NCI-H146 treated with DMSO at 0.1 percent for 48 hours (cell line): ENCODE results near the gene EYS.
A peak's percentile ranks its signal among the peaks of the same experiment; 100 is the strongest.
"Not testable (repeated sequence)": the region's sequence is repeated elsewhere in the genome, so short reads cannot be mapped to it uniquely, and the experiment has no call there.

Source experiments
- DNase-seq: peaks from one replicate; lab custom pipeline; 2025; ENCODE audit not compliant: unreplicated experiment; lab: John Stamatoyannopoulos, UW

EYS gene

GRCh38 chr6:63882208-63882607 is 1824.8 kb downstream of the EYS start:
- no peak for DNase-seq

GRCh38 chr6:63881791-63882190 is 1825.2 kb downstream of the EYS start:
- no peak for DNase-seq

- DNase-seq, result no peak
Observed at GRCh38 chr6:63872233-63872632, 1834.8 kb downstream of the EYS start.

- DNase-seq, result no peak
Observed at GRCh38 chr6:63868351-63868750, 1838.7 kb downstream of the EYS start.

- DNase-seq, result no peak
Observed at GRCh38 chr6:63864671-63865318, 1842.2 kb downstream of the EYS start.

- DNase-seq, result no peak
Observed at GRCh38 chr6:63864061-63864460, 1843.0 kb downstream of the EYS start.

GRCh38 chr6:63862486-63863198 is 1844.4 kb downstream of the EYS start:
- DNase-seq, result no peak

GRCh38 chr6:63859528-63859927 is 1847.5 kb downstream of the EYS start:
- DNase-seq, result no peak

- no peak for DNase-seq
Observed at GRCh38 chr6:63858691-63859090, 1848.3 kb downstream of the EYS start.

- DNase-seq, result no peak
Observed at GRCh38 chr6:63856271-63856670, 1850.8 kb downstream of the EYS start.

GRCh38 chr6:63844287-63844686 is 1862.7 kb downstream of the EYS start:
- DNase-seq, result no peak

GRCh38 chr6:63839485-63839884 is 1867.5 kb downstream of the EYS start:
- DNase-seq, result no peak

- not testable (repeated sequence) for DNase-seq
Observed at GRCh38 chr6:63828678-63829077, 1878.3 kb downstream of the EYS start.

GRCh38 chr6:63824722-63825121 is 1882.3 kb downstream of the EYS start:
- DNase-seq, result no peak

GRCh38 chr6:63821442-63821841 is 1885.6 kb downstream of the EYS start:
- no peak for DNase-seq

- no peak for DNase-seq
Observed at GRCh38 chr6:63819831-63820230, 1887.2 kb downstream of the EYS start.

- DNase-seq, result no peak
Observed at GRCh38 chr6:63817492-63818050, 1889.5 kb downstream of the EYS start.

GRCh38 chr6:63816982-63817436 is 1890.0 kb downstream of the EYS start:
- peak; percentile 12 for DNase-seq

- no peak for DNase-seq
Observed at GRCh38 chr6:63816401-63816981, 1890.5 kb downstream of the EYS start.

- no peak for DNase-seq
Observed at GRCh38 chr6:63814459-63814858, 1892.6 kb downstream of the EYS start.

GRCh38 chr6:63813566-63814120 is 1893.4 kb downstream of the EYS start:
- no peak for DNase-seq

GRCh38 chr6:63808576-63808975 is 1898.5 kb downstream of the EYS start:
- DNase-seq, result no peak
